ENCODE data around the gene FBXW2. TPM values are rescaled to one million over a fixed set of nuclear protein-coding genes. Genes with fewer than 3 reads are reported as not detected.

The FBXW2 gene
- total and polyA plus RNA-seq, 8 donors = 47.9 to 93.4 (median 50.9) TPM

GRCh38 chr9:120745278-120745677, 47.9 kb downstream of the FBXW2 start:
- Histone ChIP-seq H3K4me3 (no peak overlapping the region), H3K27me3 (no peaks in the 10 kb centered on the region), H3K27ac (no peak overlapping the region), H3K4me1 (peaks cover 0 to 18% of the 10 kb centered on the region in 2 donors), H3K36me3 (no peaks in the 10 kb centered on the region), H3K9me3 (no peaks in the 10 kb centered on the region)
- ATAC-seq (no peak), DNase-seq (no peak)
- intact Hi-C loops (cut with DNase I) = no loop called here
- TF ChIP-seq, protein P1, sequence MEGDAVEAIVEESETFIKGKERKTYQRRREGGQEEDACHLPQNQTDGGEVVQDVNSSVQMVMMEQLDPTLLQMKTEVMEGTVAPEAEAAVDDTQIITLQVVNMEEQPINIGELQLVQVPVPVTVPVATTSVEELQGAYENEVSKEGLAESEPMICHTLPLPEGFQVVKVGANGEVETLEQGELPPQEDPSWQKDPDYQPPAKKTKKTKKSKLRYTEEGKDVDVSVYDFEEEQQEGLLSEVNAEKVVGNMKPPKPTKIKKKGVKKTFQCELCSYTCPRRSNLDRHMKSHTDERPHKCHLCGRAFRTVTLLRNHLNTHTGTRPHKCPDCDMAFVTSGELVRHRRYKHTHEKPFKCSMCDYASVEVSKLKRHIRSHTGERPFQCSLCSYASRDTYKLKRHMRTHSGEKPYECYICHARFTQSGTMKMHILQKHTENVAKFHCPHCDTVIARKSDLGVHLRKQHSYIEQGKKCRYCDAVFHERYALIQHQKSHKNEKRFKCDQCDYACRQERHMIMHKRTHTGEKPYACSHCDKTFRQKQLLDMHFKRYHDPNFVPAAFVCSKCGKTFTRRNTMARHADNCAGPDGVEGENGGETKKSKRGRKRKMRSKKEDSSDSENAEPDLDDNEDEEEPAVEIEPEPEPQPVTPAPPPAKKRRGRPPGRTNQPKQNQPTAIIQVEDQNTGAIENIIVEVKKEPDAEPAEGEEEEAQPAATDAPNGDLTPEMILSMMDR (IDR thresholded peaks at IDR 0.05) = no peak

DNA sequence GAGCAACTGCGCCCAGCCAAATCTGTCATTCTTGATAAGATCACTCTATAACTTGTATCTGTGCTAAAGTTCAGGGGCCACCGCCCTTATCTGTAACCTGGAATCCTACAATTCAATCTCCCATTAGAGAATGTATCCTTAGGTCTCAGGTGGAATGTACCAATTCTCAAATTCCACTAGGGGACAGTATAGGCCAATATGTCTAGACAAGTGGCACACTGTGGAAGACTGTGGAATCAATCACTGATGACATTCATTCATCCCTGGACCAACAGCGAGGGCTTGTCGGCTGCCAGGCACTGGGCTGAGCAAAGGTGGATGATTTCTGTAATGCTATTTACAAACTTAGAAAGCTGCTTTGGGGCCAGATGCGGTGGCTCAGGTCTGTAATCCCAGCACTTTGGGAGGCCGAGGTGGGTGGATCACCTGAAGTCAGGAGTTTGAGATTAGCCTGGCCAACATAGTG, 50.2 kb downstream of the FBXW2 start:
- Histone ChIP-seq H3K9me3 (no peaks in the 10 kb centered on the region), H3K4me1 (peaks cover 0 to 33% of the 10 kb centered on the region in 2 donors), H3K4me3 (no peak overlapping the region), H3K36me3 (no peaks in the 10 kb centered on the region), H3K27me3 (no peaks in the 10 kb centered on the region), H3K27ac (no peak overlapping the region)
- intact Hi-C loops (cut with DNase I) = no loop called here
- TF ChIP-seq, protein P1 (IDR thresholded peaks at IDR 0.05) = peak; percentile 53 to 62
- ATAC-seq (peak; percentile 84), DNase-seq (no peak)

DNA sequence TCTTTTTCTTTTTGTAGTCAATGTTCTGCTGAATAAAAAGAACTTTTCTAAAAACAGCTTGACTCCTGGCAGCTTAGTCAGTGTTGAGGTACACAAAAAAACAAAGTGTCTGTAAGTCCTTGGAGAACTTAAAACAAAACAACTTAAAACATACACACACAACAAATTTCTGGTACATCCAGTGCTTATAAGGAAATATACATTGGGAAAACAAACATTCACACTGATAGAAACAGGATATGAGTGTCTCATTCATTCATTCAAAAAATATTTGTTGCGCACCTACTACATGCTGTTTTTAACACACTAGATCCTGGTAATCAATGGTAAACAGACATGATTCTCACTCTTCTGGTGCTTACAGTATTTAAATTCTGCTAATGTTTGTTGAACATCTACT, 51.5 kb downstream of the FBXW2 start:
- ATAC-seq = no peak
- no peak for DNase-seq
- Histone ChIP-seq H3K9me3 (no peaks in the 10 kb centered on the region), H3K27me3 (no peaks in the 10 kb centered on the region), H3K4me1 (peaks cover 0 to 39% of the 10 kb centered on the region in 2 donors), H3K4me3 (no peak overlapping the region), H3K27ac (no peak overlapping the region), H3K36me3 (no peaks in the 10 kb centered on the region)
- intact Hi-C loops (cut with DNase I) = no loop called here
- TF ChIP-seq, protein P1 (IDR thresholded peaks at IDR 0.05) = no peak

DNA sequence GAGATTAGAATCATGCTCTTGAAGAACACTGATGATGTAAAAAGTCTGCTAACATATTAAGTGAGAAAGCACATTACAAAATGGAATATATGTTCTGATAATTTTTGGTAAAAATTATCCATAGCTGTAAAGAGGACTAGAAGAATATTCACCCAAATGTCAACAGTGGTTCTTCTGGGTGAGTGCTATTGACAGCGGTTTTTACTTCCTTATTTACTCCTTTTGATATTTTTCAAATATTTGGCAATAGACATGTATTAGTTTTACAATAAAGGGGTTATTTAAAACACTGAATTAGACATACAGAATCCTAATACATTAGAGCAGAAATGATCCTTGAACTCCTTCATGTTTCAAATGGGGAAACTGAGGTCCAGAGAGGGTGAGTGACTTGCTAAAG, 52.0 kb downstream of the FBXW2 start:
- Histone ChIP-seq H3K27me3 (no peaks in the 10 kb centered on the region), H3K9me3 (no peaks in the 10 kb centered on the region), H3K4me1 (peaks cover 0 to 44% of the 10 kb centered on the region in 2 donors), H3K27ac (peak overlapping the region in 1 of 2 donors; percentile 33), H3K36me3 (no peaks in the 10 kb centered on the region), H3K4me3 (no peak overlapping the region)
- TF ChIP-seq, protein P1 (IDR thresholded peaks at IDR 0.05) = no peak
- peak; percentile 13 for ATAC-seq
- DNase-seq = no peak
- intact Hi-C loops (cut with DNase I) = no loop called here

DNA sequence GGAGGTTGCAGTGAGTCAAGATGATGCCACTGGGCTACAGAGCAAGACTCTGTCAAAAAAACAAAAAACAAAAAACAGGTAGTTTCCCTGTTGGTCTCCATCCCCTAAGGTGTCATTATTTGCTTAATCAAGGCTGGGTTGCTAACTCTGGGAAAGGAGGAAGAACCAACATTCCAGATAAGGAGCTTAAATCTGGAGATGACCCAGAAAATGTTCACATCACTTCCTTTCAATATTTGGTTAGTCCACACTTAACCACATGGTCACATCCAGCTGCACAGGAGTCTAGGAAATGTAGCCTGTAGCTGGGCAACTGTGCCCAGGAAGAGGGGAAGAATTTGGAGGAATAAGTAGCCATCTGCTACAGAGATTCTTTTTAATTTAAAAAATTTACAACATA, 53.1 kb downstream of the FBXW2 start:
- intact Hi-C loops (cut with DNase I) = no loop called here
- Histone ChIP-seq H3K36me3 (no peaks in the 10 kb centered on the region), H3K4me1 (peaks cover 0 to 53% of the 10 kb centered on the region in 2 donors), H3K27ac (peak overlapping the region in 1 of 2 donors; percentile 33), H3K9me3 (no peaks in the 10 kb centered on the region), H3K27me3 (no peaks in the 10 kb centered on the region), H3K4me3 (no peak overlapping the region)
- ATAC-seq (no peak), DNase-seq (no peak)
- TF ChIP-seq, protein P1 (IDR thresholded peaks at IDR 0.05) = no peak

All from left lung (tissue), 10 donors.